Psoas muscle (tissue), 8 donors: ENCODE results near the gene ID4. TPM values are rescaled to one million over a fixed set of nuclear protein-coding genes. Genes with fewer than 3 reads are reported as not detected.

ENCODE experiments used
- ATAC-seq, 4 donors: fragments of 200-7000 bp; cut with Tn5 transposase; one replicate each; pipeline ENCODE4 v1.9.1; 2020; ENCODE audit warnings: moderate library complexity in 3 of 4, mild to moderate bottlenecking in 2 of 4
- DNase-seq, 2 donors: peaks; one replicate each; pipeline ENCODE4 v3.0.0-alpha.2; 2020
- H3K27ac ChIP-seq: fragments of 200-600 bp; one replicate; pipeline ENCODE4 v1.8.0; 2022
- H3K27me3 ChIP-seq, 3 donors: fragments of 200-600 bp in 1 of 3; one replicate each; pipeline versions ENCODE4 v1.6.1 to v1.8.0; 2013 to 2022; ENCODE audit warnings: low read length in 2 of 3, mild to moderate bottlenecking in 2 of 3, moderate library complexity in 1 of 3; ENCODE audit not compliant: insufficient read depth in 3 of 3
- H3K36me3 ChIP-seq, 2 donors: fragments of 200-600 bp in 1 of 2; one replicate each; pipeline versions ENCODE4 v1.6.1 to v1.8.0; 2013 to 2022; ENCODE audit warnings: low read depth in 1 of 2, mild to moderate bottlenecking in 1 of 2, moderate library complexity in 1 of 2; ENCODE audit not compliant: insufficient read depth in 1 of 2
- H3K4me1 ChIP-seq: fragments of 200-600 bp; one replicate; pipeline ENCODE4 v1.8.0; 2022
- H3K4me3 ChIP-seq: fragments of 200-600 bp; one replicate; pipeline ENCODE4 v1.8.0; 2022; ENCODE audit warnings: mild to moderate bottlenecking
- H3K9me3 ChIP-seq: fragments of 200-600 bp; one replicate; pipeline ENCODE4 v1.8.0; 2022
- WGBS, 3 donors: extraction: QIAGEN DNeasy Blood & Tissue Kit; methylation state at CpG; one replicate each; pipeline versions ENCODE4 v1.1.6 to v1.1.7; 2013; 5-methylcytosine and 5-hydroxymethylcytosine counted together
- intact Hi-C, 2 donors: fragments of 100-400 bp; cut with DNase I; formaldehyde crosslinking; loops; one replicate each; pipeline versions ENCODE4 v1.11.0 to v1.14.2; 2022
- polyA plus RNA-seq, 3 donors: library from polyadenylated mRNA; stranded (reverse); fragments of 200-250 nt; gene quantifications; one replicate each; pipeline ENCODE4 v1.2.3, GENCODE V29; 2013
- total RNA-seq, 4 donors: library from RNA; stranded (reverse); fragmentation: NEBNext Ultra II Directional in 2 of 4; extraction: Animal tissue kit (Norgen Biotek cat#: 25700) in 2 of 4; gene quantifications; one replicate each; pipeline versions ENCODE4 v1.2.1 to v1.2.4, GENCODE V29; 2021 to 2023
- TF ChIP-seq, protein P1 (sequence below): fragments of 200-600 bp; IDR thresholded peaks from one replicate; pipeline ENCODE4 v1.8.0; 2022; ENCODE audit warnings: antibody characterized with exemption
- donor health status: healthy with polysubstance abuse.
- donor health status: DM: no; HTN: no; CAD: no; lungs with moderate emphysema.
- donor health status: Bipolar disorder and iron deficiency.
- donor health status: healthy.
- donor health status: DM: yes; HTN: yes; CAD: no.
- donor health status: DM: no; HTN: no; CAD: no.
- donor health status: DM: no; HTN: no; CAD: no.
- donor health status: DM: yes; HTN: yes; CAD: no.

ID4 gene
- total and polyA plus RNA-seq, 7 donors, result 0.61 to 3.1 (median 1.3) TPM

DNA sequence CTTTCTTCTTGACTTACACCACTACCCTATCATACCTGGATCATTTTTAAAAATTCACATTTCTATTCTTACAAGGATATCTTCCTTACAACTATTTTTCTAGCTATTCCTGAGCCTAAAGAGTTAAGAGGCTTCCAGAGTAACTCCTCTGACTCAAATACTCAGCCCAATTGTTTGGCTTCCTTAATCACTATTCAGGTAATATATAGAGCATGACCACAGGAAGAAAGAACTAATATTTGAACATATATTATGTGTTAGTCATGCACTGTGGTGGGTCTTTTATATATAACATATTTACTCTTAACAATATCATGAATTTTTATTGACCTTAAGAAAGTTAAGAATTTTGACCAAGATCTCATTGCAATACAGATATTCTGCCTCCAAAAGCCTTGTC, 42.0 kb upstream of the ID4 start:
- ATAC-seq, result no peak
- no peaks in the 10 kb centered on the region for H3K4me1 ChIP-seq

DNA sequence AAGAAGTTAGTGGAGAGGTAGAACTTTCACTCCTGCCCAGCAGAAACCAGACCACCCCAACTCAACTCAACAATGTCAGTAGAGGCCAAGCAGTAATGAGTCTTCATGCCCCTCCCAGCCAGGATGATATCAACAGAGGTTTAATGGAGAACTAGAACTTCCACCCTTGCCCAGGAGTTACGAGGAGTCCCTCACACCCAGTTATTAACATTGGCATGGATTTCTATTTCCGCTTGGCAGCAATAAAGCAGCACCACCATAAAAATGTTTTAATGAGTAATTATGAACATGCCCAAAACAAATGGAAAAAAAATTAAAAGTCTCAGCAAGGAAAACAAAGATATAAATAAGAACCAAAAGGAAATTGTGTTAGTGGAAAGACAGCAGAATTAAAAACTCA, 40.7 kb upstream of the ID4 start:
- no peak for DNase-seq
- Histone ChIP-seq H3K4me1 (no peaks in the 10 kb centered on the region), H3K4me3 (no peak overlapping the region), H3K36me3 (no peaks in the 10 kb centered on the region), H3K27ac (no peak overlapping the region), H3K9me3 (no peaks in the 10 kb centered on the region), H3K27me3 (peaks cover 0 to 3% (median 0%) of the 10 kb centered on the region in 3 donors)
- TF ChIP-seq, protein P1, sequence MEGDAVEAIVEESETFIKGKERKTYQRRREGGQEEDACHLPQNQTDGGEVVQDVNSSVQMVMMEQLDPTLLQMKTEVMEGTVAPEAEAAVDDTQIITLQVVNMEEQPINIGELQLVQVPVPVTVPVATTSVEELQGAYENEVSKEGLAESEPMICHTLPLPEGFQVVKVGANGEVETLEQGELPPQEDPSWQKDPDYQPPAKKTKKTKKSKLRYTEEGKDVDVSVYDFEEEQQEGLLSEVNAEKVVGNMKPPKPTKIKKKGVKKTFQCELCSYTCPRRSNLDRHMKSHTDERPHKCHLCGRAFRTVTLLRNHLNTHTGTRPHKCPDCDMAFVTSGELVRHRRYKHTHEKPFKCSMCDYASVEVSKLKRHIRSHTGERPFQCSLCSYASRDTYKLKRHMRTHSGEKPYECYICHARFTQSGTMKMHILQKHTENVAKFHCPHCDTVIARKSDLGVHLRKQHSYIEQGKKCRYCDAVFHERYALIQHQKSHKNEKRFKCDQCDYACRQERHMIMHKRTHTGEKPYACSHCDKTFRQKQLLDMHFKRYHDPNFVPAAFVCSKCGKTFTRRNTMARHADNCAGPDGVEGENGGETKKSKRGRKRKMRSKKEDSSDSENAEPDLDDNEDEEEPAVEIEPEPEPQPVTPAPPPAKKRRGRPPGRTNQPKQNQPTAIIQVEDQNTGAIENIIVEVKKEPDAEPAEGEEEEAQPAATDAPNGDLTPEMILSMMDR, result no peak
- intact Hi-C loops, result no loop called here
- WGBS, 3 donors, result 48 to 68% (median 65%) methylated on average over 2 of the region's 2 CpGs
- ATAC-seq, result no peak

More for the DNA sequence above, 42.0 kb upstream of the ID4 start:
- intact Hi-C loops, result no loop called here
- no peak for DNase-seq
- H3K9me3 ChIP-seq, result no peaks in the 10 kb centered on the region
- peaks cover 0 to 3% (median 1%) of the 10 kb centered on the region in 3 donors for H3K27me3 ChIP-seq
- H3K27ac ChIP-seq, result no peak overlapping the region
- TF ChIP-seq, protein P1, result no peak
- no peak overlapping the region for H3K4me3 ChIP-seq
- no peaks in the 10 kb centered on the region for H3K36me3 ChIP-seq

DNA sequence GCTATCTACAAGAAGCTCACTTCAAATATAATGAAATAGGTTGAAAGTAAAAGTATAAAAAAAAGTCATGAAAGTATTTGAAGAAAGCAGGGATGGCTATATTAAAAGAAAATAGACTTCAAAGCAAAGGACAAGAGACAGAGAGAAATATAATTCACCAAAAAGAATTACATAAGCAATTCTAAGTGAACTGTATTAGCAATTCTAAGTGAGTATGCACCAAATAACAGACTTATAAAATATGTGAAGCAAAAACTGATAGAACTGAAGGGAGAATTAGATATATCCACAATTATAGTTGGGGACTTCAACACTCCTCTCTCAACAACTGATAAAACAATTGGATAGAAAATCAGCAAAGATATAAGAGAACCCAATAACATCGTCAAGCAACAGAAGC, 38.8 kb upstream of the ID4 start:
- TF ChIP-seq, protein P1, result no peak
- H3K9me3 ChIP-seq, result no peaks in the 10 kb centered on the region
- intact Hi-C loops, result no loop called here
- no peaks in the 10 kb centered on the region for H3K36me3 ChIP-seq
- H3K4me1 ChIP-seq, result no peaks in the 10 kb centered on the region
- H3K27me3 ChIP-seq, result peaks cover 0 to under 1% (median 0%) of the 10 kb centered on the region in 3 donors
- DNase-seq (no peak), ATAC-seq (no peak)
- H3K4me3 ChIP-seq, result no peak overlapping the region
- WGBS, 3 donors, result 74 to 89% (median 81%) methylated on average over 1 of the region's 1 CpG
- H3K27ac ChIP-seq, result no peak overlapping the region

DNA sequence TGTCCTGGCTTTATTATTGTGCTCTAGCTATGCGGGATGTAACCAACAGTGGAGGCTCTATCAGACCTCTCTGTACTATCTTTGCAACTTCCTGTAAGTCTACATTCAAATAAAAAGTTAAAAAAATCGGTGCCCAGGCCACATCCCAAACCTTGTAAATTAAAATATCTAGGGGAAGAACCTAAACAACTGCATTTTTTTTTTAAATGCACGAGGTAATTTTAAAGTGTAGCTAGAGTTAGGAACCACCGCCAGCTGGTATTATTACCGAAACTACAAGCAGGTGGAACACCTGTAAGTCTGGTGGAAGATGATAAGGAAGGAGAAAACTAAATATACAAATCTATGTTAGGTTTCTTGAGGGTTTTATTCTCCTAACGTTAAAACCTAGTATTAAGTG, 34.5 kb upstream of the ID4 start:
- H3K36me3 ChIP-seq, result no peaks in the 10 kb centered on the region
- no peaks in the 10 kb centered on the region for H3K9me3 ChIP-seq
- intact Hi-C loops, result loop anchor here in 1 of 2 donors (5.0 kb wide), 1 partner anchor 35 kb away; the partner anchor contains the start of gene ID4
- H3K27me3 ChIP-seq, result no peaks in the 10 kb centered on the region
- 79 to 87% (median 86%) methylated on average over 6 of the region's 6 CpGs for WGBS, 3 donors
- H3K4me1 ChIP-seq, result peaks cover 6% of the 10 kb centered on the region
- ATAC-seq (no peak), DNase-seq (no peak)
- TF ChIP-seq, protein P1, result no peak
- H3K27ac ChIP-seq, result no peak overlapping the region
- H3K4me3 ChIP-seq, result no peak overlapping the region
